Sigmoid colon (tissue), 4 donors: ENCODE measurements around the gene GLIPR1.

Source experiments
- CTCF ChIP-seq, 4 experiments: fragments of 450-650 bp in 3 of 4; fragments of 200-600 bp in 1 of 4; IDR thresholded peaks; one replicate each; pipeline ENCODE4 v1.5.1; 2016 to 2019; ENCODE audit warnings: antibody characterized with exemption in 4 of 4, mild to moderate bottlenecking in 3 of 4, moderate library complexity in 2 of 4
- EP300 ChIP-seq, 4 donors: sonication (generic); formaldehyde crosslinking; IDR thresholded peaks; one replicate each; pipeline ENCODE4 v1.6.1; 2017; ENCODE audit warnings: antibody characterized with exemption in 4 of 4
- POLR2A ChIP-seq, 2 donors: fragments of 450-650 bp; IDR thresholded peaks; one replicate each; pipeline ENCODE4 v1.6.1; 2016; ENCODE audit warnings: antibody characterized with exemption in 2 of 2, mild to moderate bottlenecking in 2 of 2, moderate library complexity in 2 of 2
- POLR2AphosphoS5 ChIP-seq, 4 donors: sonication (generic); formaldehyde crosslinking; IDR thresholded peaks; one replicate each; pipeline ENCODE4 v1.6.1; 2017; ENCODE audit warnings: antibody characterized with exemption in 4 of 4

DNA sequence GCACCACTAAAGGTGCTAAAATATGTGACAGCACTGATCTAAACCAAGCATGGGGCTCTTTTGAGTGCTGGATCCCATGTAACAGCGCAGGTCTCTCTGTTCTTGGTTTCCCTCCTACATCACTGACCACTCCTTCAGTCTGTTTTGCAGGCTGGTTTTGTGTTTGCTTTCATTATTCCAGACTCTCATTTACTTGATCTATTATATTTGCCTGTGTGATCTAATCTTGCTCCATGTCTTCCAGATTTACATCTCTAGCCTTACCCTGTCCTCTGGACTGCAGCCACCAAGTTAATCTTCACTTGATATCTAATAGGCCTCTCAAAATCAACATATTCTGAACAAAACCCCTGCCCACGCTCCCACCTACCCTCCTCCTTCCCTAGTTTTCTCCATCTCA lies 8.6 kb downstream of the GLIPR1 start:
- TF ChIP-seq CTCF (IDR thresholded peaks at IDR 0.05) (no peak), POLR2AphosphoS5 (IDR thresholded peaks at IDR 0.05) (no peak), POLR2A (IDR thresholded peaks at IDR 0.05) (no peak), EP300 (IDR thresholded peaks at IDR 0.05) (no peak)
